Vagina (tissue), 2 donors: Measurements from ENCODE around the gene WNT9A.
"Not testable (repeated sequence)": the region's sequence is repeated elsewhere in the genome, so short reads cannot be mapped to it uniquely, and the experiment has no call there.

Experiments used
- CTCF ChIP-seq, 3 experiments: fragments of 450-650 bp in 2 of 3; fragments of 200-600 bp in 1 of 3; sonication (generic) in 1 of 3; IDR thresholded peaks; one replicate each; pipeline ENCODE4 v1.5.1; 2017 to 2019; ENCODE audit warnings: antibody characterized with exemption in 3 of 3, mild to moderate bottlenecking in 2 of 3, moderate library complexity in 2 of 3
- POLR2A ChIP-seq, 2 donors: fragments of 450-650 bp; IDR thresholded peaks; one replicate each; pipeline ENCODE4 v1.6.1; 2017; ENCODE audit warnings: antibody characterized with exemption in 2 of 2, mild to moderate bottlenecking in 2 of 2, moderate library complexity in 2 of 2
- POLR2AphosphoS5 ChIP-seq, 2 donors: sonication (generic); formaldehyde crosslinking; IDR thresholded peaks; one replicate each; pipeline ENCODE4 v1.9.0; 2017; ENCODE audit warnings: antibody characterized with exemption in 2 of 2, mild to moderate bottlenecking in 2 of 2, low read depth in 1 of 2; ENCODE audit not compliant: insufficient read depth in 1 of 2

- TF ChIP-seq CTCF (IDR thresholded peaks at IDR 0.05); POLR2A (IDR thresholded peaks at IDR 0.05); POLR2AphosphoS5 (IDR thresholded peaks at IDR 0.05; ENCODE audit: insufficient read depth in 1 of 2, low read depth in 1 of 2): not testable (repeated sequence)
Observed at GRCh38 chr1:227871892-227872291, 75.8 kb downstream of the WNT9A start.
